ENCODE data around the gene DNAJA2.

Gene DNAJA2

DNA sequence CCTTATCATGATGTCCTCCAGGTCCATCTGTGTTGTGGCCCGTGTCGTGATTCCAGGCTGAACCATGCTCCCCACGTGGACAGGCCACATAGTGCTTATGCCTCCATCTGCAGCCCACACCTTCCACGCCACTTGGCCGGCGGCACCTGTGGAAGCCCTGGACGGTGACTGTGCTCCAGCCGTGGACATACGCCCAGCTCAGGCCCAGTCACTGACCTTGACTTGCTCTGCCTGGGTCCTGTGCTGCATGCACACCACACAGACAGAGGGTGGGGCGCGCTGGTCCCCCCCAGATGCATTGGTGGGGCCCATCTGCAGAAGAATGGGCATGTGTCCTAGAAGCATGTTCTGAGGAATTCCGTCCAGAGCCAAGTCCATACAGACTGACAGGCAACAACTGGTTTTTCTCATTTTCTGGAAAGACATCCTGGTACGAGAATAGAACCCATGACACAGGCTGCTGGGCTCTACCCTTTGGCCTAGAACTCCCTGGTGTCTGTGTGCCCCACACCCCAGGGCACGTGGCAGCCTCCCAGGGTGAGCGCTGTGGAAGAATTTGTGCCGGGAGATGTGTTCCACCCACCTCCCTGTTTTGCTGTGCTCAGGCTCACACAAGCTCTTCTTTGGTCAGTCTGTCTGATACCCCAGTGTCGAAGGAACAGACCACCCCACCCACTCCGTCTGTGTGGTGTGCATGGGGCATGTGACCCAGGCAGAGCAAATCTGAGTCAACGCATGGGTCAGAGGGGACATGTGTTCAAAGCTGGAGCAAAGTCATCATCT, 49.8 kb downstream of the DNAJA2 start:
- Histone ChIP-seq H3K4me3 (ENCODE audit: low read length, poor library complexity, severe bottlenecking) (no peak overlapping the region), H3K4me2 (ENCODE audit: low read depth, low read length, poor library complexity, severe bottlenecking) (no peak overlapping the region), H3K79me2 (ENCODE audit: insufficient read depth, low read length) (no peaks in the 10 kb centered on the region), H2AFZ (ENCODE audit: low read length) (no peak overlapping the region), H3K27me3 (ENCODE audit: insufficient read depth, low read length, poor library complexity, severe bottlenecking) (no peaks in the 10 kb centered on the region), H3K9me2 (replicated peaks; ENCODE audit: low read depth, low read length) (no peaks in the 10 kb centered on the region), H4K20me1 (ENCODE audit: insufficient read depth, low read length, poor library complexity, severe bottlenecking) (no peaks in the 10 kb centered on the region), H3K4me1 (ENCODE audit: insufficient read depth, low read length, poor library complexity, severe bottlenecking) (no peaks in the 10 kb centered on the region), H3K9ac (ENCODE audit: low read depth, low read length, poor library complexity, severe bottlenecking) (no peak overlapping the region), H3K36me3 (ENCODE audit: insufficient read depth, low read length) (no peaks in the 10 kb centered on the region), H3K9me3 (ENCODE audit: insufficient read depth, low read depth, low read length) (no peaks in the 10 kb centered on the region), H3F3A (ENCODE audit: low read depth) (no peaks in the 10 kb centered on the region)
- TF ChIP-seq EZH2phosphoT487 (IDR thresholded peaks at IDR 0.05; ENCODE audit: borderline replicate concordance), result no peak
- TF ChIP-seq, protein P1, sequence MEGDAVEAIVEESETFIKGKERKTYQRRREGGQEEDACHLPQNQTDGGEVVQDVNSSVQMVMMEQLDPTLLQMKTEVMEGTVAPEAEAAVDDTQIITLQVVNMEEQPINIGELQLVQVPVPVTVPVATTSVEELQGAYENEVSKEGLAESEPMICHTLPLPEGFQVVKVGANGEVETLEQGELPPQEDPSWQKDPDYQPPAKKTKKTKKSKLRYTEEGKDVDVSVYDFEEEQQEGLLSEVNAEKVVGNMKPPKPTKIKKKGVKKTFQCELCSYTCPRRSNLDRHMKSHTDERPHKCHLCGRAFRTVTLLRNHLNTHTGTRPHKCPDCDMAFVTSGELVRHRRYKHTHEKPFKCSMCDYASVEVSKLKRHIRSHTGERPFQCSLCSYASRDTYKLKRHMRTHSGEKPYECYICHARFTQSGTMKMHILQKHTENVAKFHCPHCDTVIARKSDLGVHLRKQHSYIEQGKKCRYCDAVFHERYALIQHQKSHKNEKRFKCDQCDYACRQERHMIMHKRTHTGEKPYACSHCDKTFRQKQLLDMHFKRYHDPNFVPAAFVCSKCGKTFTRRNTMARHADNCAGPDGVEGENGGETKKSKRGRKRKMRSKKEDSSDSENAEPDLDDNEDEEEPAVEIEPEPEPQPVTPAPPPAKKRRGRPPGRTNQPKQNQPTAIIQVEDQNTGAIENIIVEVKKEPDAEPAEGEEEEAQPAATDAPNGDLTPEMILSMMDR (conservative IDR thresholded peaks at IDR 0.05; ENCODE audit: low read length), result no peak

DNA sequence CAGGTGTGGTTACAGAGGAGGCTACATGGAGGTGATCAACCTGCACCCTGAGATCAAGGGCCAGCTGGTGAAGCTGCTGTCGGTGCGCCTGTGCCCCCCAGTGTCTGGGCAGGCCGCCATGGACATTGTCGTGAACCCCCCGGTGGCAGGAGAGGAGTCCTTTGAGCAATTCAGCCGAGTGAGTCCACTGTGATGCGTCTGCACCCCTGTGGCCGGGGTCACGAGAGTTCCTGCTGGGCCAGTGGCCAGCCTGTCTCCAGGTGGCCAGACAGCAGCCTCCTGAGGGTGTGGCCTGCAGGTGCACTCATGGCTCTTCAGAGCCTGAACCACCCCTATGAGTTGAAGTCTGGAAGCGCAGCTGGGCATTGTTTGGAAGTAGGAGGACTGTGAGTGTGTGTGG, 51.2 kb downstream of the DNAJA2 start:
- Histone ChIP-seq H3F3A (ENCODE audit: low read depth) (no peaks in the 10 kb centered on the region), H3K4me1 (ENCODE audit: insufficient read depth, low read length, poor library complexity, severe bottlenecking) (no peaks in the 10 kb centered on the region), H3K4me3 (ENCODE audit: low read length, poor library complexity, severe bottlenecking) (no peak overlapping the region), H3K36me3 (ENCODE audit: insufficient read depth, low read length) (no peaks in the 10 kb centered on the region), H4K20me1 (ENCODE audit: insufficient read depth, low read length, poor library complexity, severe bottlenecking) (no peaks in the 10 kb centered on the region), H3K9ac (ENCODE audit: low read depth, low read length, poor library complexity, severe bottlenecking) (no peak overlapping the region), H2AFZ (ENCODE audit: low read length) (no peak overlapping the region), H3K4me2 (ENCODE audit: low read depth, low read length, poor library complexity, severe bottlenecking) (no peak overlapping the region), H3K27me3 (ENCODE audit: insufficient read depth, low read length, poor library complexity, severe bottlenecking) (no peaks in the 10 kb centered on the region), H3K79me2 (ENCODE audit: insufficient read depth, low read length) (no peaks in the 10 kb centered on the region), H3K9me3 (ENCODE audit: insufficient read depth, low read depth, low read length) (no peaks in the 10 kb centered on the region), H3K9me2 (replicated peaks; ENCODE audit: low read depth, low read length) (no peaks in the 10 kb centered on the region)
- TF ChIP-seq, protein P1 (conservative IDR thresholded peaks at IDR 0.05; ENCODE audit: low read length), result no peak

GRCh38 chr16:46920402-46921068, 52.9 kb downstream of the DNAJA2 start:
- Histone ChIP-seq H3F3A (ENCODE audit: low read depth) (no peaks in the 10 kb centered on the region), H3K4me2 (ENCODE audit: low read depth, low read length, poor library complexity, severe bottlenecking) (no peak overlapping the region), H3K4me3 (ENCODE audit: low read length, poor library complexity, severe bottlenecking) (no peak overlapping the region), H3K36me3 (ENCODE audit: insufficient read depth, low read length) (no peaks in the 10 kb centered on the region), H3K9me2 (replicated peaks; ENCODE audit: low read depth, low read length) (no peaks in the 10 kb centered on the region), H3K9ac (ENCODE audit: low read depth, low read length, poor library complexity, severe bottlenecking) (no peak overlapping the region), H3K79me2 (ENCODE audit: insufficient read depth, low read length) (no peaks in the 10 kb centered on the region), H4K20me1 (ENCODE audit: insufficient read depth, low read length, poor library complexity, severe bottlenecking) (no peaks in the 10 kb centered on the region), H3K9me3 (ENCODE audit: insufficient read depth, low read depth, low read length) (no peaks in the 10 kb centered on the region), H3K27me3 (ENCODE audit: insufficient read depth, low read length, poor library complexity, severe bottlenecking) (no peaks in the 10 kb centered on the region), H3K4me1 (ENCODE audit: insufficient read depth, low read length, poor library complexity, severe bottlenecking) (no peaks in the 10 kb centered on the region), H2AFZ (ENCODE audit: low read length) (no peak overlapping the region)
- TF ChIP-seq EZH2phosphoT487 (IDR thresholded peaks at IDR 0.05; ENCODE audit: borderline replicate concordance), result no peak
- TF ChIP-seq, protein P1 (conservative IDR thresholded peaks at IDR 0.05; ENCODE audit: low read length), result no peak

Measured in Loucy (cell line).